HepG2 (cell line): ENCODE data around the gene TAAR5. TPM values are rescaled to one million over a fixed set of nuclear protein-coding genes. Genes with fewer than 3 reads are reported as not detected.

ENCODE experiments used
- ATAC-seq: fragments of 200-7000 bp; cut with Tn5 transposase; 3 replicates; pipeline ENCODE4 v1.9.1; 2020; ENCODE audit warnings: mild to moderate bottlenecking, moderate library complexity
- BruUV-seq: library from RNA; stranded (reverse); fragments of 400-500 nt; replicated peaks from 2 replicates; lab custom pipeline; 2021; lab: Mats Ljungman, UMichigan
- CTCF ChIA-PET: fragments of 300-600 bp; formaldehyde crosslinking; extraction: SDS; loops from one replicate; lab custom pipeline; 2021; ENCODE audit warnings: low total read pairs, inconsistent platforms, low intra/inter-chr PET ratio; lab: Yijun Ruan, JAX
- POLR2A ChIA-PET: fragments of 350-600 bp; sonication (Branson Sonifier 250); formaldehyde crosslinking; loops from one replicate; lab custom pipeline; 2020; ENCODE audit warnings: antibody characterized with exemption, inconsistent platforms; lab: Yijun Ruan, JAX
- DNase-seq: peaks from one replicate; pipeline ENCODE4 v3.0.0-alpha.2; 2015; ENCODE audit warnings: low spot score
- FAIRE-seq: peaks from 3 replicates; lab custom pipeline; 2011; peaks lifted over from hg19 to GRCh38; lab: Jason Lieb, UNC
- H2AFZ ChIP-seq: one replicate; pipeline ENCODE4 v1.6.1; 2011; ENCODE audit warnings: low read length, inconsistent platforms
- H3K27ac ChIP-seq: fragments of 300-600 bp; 3 replicates; pipeline ENCODE4 v1.8.0; 2011; ENCODE audit warnings: mixed run types, mild to moderate bottlenecking, mixed read lengths, low read length, inconsistent platforms; ENCODE audit not compliant: insufficient read depth; ENCODE audit errors: extremely low read length
- H3K27me3 ChIP-seq, 2 experiments: fragments of 200-600 bp in 1 of 2; 2 replicates in 1 of 2; 3 replicates in 1 of 2; pipeline versions ENCODE4 v1.6.0 to v1.8.0; 2011; ENCODE audit warnings: low read length in 2 of 2, mild to moderate bottlenecking in 2 of 2, moderate library complexity in 2 of 2, inconsistent platforms in 1 of 2; ENCODE audit not compliant: insufficient read depth in 2 of 2, control insufficient read depth in 1 of 2
- H3K36me3 ChIP-seq, 2 experiments: fragments of 200-600 bp in 1 of 2; replicated peaks in 1 of 2; 2 replicates in 1 of 2; 3 replicates in 1 of 2; pipeline versions ENCODE4 v1.5.1 to v1.8.0; 2011; ENCODE audit warnings: low read length in 2 of 2, inconsistent platforms in 1 of 2; ENCODE audit not compliant: insufficient read depth in 2 of 2, control insufficient read depth in 1 of 2
- H3K4me1 ChIP-seq: 2 replicates; pipeline ENCODE4 v1.5.1; 2012; ENCODE audit warnings: low read length, inconsistent platforms; ENCODE audit not compliant: insufficient read depth
- H3K4me2 ChIP-seq: 2 replicates; pipeline ENCODE4 v1.6.0; 2011; ENCODE audit warnings: low read depth, low read length, inconsistent platforms
- H3K4me3 ChIP-seq, 3 experiments: fragments of 200-600 bp in 1 of 3; sonication (generic), shearing (Covaris generic) in 1 of 3; replicated peaks in 1 of 3; 2 replicates each; pipeline ENCODE4 v1.5.1; 2011 to 2016; ENCODE audit warnings: low read length in 3 of 3, inconsistent platforms in 2 of 3, low read depth in 2 of 3, mild to moderate bottlenecking in 2 of 3, control low read depth in 1 of 3, mixed read lengths in 1 of 3; ENCODE audit not compliant: insufficient read depth in 1 of 3
- H3K79me2 ChIP-seq: one replicate; pipeline ENCODE4 v1.6.1; 2011; ENCODE audit warnings: low read length, inconsistent platforms; ENCODE audit not compliant: insufficient read depth
- H3K9ac ChIP-seq: 2 replicates; pipeline ENCODE4 v1.6.0; 2011; ENCODE audit warnings: mild to moderate bottlenecking, low read depth, low read length, inconsistent platforms; ENCODE audit not compliant: insufficient read depth
- H3K9me3 ChIP-seq: 2 replicates; pipeline ENCODE4 v1.5.1; 2012; ENCODE audit warnings: mild to moderate bottlenecking, low read length
- H4K20me1 ChIP-seq: 2 replicates; pipeline ENCODE4 v1.6.0; 2011; ENCODE audit warnings: inconsistent platforms, mild to moderate bottlenecking, low read length, moderate library complexity; ENCODE audit not compliant: insufficient read depth
- ARID2 ChIP-seq: sonication (generic); formaldehyde crosslinking; IDR thresholded peaks from 2 replicates; pipeline ENCODE4 v1.8.1; 2022; ENCODE audit warnings: mild to moderate bottlenecking, missing genetic modification reagents, borderline replicate concordance
- KAT2B ChIP-seq: fragments of 150-350 bp; IDR thresholded peaks from 2 replicates; pipeline ENCODE4 v1.6.1; 2014; ENCODE audit warnings: low read depth, low read length, borderline replicate concordance
- KMT2A ChIP-seq: sonication (generic); formaldehyde crosslinking; IDR thresholded peaks from 2 replicates; pipeline ENCODE4 v1.4.0; 2020; ENCODE audit warnings: missing genetic modification reagents
- MAFF ChIP-seq: IDR thresholded peaks from 2 replicates; pipeline ENCODE4 v1.6.1; 2011; ENCODE audit warnings: low read depth, low read length, improper control_type of control experiment
- MAFK ChIP-seq, 2 experiments: IDR thresholded peaks in 1 of 2; conservative IDR thresholded peaks in 1 of 2; 2 replicates each; pipeline ENCODE4 v1.6.1; 2011; ENCODE audit warnings: improper control_type of control experiment in 2 of 2, low read length in 2 of 2
- REXO4 ChIP-seq: sonication (generic); formaldehyde crosslinking; IDR thresholded peaks from 2 replicates; pipeline ENCODE4 v1.8.0; 2022; ENCODE audit warnings: missing genetic modification reagents, mild to moderate bottlenecking, borderline replicate concordance
- THAP11 ChIP-seq: IDR thresholded peaks from 2 replicates; pipeline ENCODE4 v1.6.1; 2016; ENCODE audit warnings: missing biosample characterization, missing genetic modification reagents
- ZNF17 ChIP-seq: sonication (generic); formaldehyde crosslinking; IDR thresholded peaks from 2 replicates; pipeline ENCODE4 v1.5.0; 2020; ENCODE audit warnings: mild to moderate bottlenecking, missing genetic modification reagents
- ZNF761 ChIP-seq: sonication (generic); formaldehyde crosslinking; conservative IDR thresholded peaks from 2 replicates; pipeline ENCODE4 v1.4.0; 2020; ENCODE audit warnings: mild to moderate bottlenecking, missing genetic modification reagents
- in situ Hi-C: cut with HindIII; loops from 2 replicates; pipeline ENCODE4 v1.10.0; 2017; ENCODE audit warnings: low pct_unique_long_range_greater_than_20kb; ENCODE audit not compliant: extremely low pct_ligation_motif_present
- intact Hi-C: fragments of 100-400 bp; cut with micrococcal nuclease; formaldehyde crosslinking; loops from one replicate; pipeline ENCODE4 v1.10.0; 2022; ENCODE audit not compliant: unreplicated experiment
- polyA plus RNA-seq, 8 experiments: library from polyadenylated mRNA; depleted of rRNA in 3 of 8; stranded (reverse) in 7 of 8; unstranded in 1 of 8; fragments of >200 nt; fragmentation: Illumina TruSeq in 4 of 8; extraction: Trizol in 4 of 8; gene quantifications; 2 replicates each; pipeline versions ENCODE4 v1.2.1 to v1.2.3, GENCODE V29; 2011 to 2016; ENCODE audit warnings: low read depth in 4 of 8, missing spikeins in 1 of 8, mixed read lengths in 1 of 8; ENCODE audit not compliant: insufficient read depth in 1 of 8
- small RNA-seq, 3 experiments: library from RNA; depleted of rRNA; stranded (forward); fragments of <200 nt; gene quantifications; one replicate each; pipeline ENCODE3, GENCODE V24; 2012; ENCODE audit warnings: low read depth in 2 of 3, low replicate concordance in 1 of 3; ENCODE audit not compliant: insufficient read length in 3 of 3, insufficient read depth in 2 of 3
- total RNA-seq, 5 experiments: library from RNA; depleted of rRNA; stranded (reverse); fragments of >200 nt; fragmentation: Illumina TruSeq; extraction: Trizol; gene quantifications; 2 replicates each; pipeline ENCODE4 v1.2.3, GENCODE V29; 2016; ENCODE audit warnings: low read depth in 1 of 5
- TF ChIP-seq, protein P1 (sequence below): sonication (generic); formaldehyde crosslinking; IDR thresholded peaks from 2 replicates; pipeline ENCODE4 v1.5.1; 2020; ENCODE audit warnings: missing genetic modification reagents, mild to moderate bottlenecking, borderline replicate concordance

TAAR5 gene
- total and polyA plus RNA-seq, 2 of the 13 experiments (the other 11 are each of a cell fraction or from before 2014, with no cell fraction given) = not detected

DNA sequence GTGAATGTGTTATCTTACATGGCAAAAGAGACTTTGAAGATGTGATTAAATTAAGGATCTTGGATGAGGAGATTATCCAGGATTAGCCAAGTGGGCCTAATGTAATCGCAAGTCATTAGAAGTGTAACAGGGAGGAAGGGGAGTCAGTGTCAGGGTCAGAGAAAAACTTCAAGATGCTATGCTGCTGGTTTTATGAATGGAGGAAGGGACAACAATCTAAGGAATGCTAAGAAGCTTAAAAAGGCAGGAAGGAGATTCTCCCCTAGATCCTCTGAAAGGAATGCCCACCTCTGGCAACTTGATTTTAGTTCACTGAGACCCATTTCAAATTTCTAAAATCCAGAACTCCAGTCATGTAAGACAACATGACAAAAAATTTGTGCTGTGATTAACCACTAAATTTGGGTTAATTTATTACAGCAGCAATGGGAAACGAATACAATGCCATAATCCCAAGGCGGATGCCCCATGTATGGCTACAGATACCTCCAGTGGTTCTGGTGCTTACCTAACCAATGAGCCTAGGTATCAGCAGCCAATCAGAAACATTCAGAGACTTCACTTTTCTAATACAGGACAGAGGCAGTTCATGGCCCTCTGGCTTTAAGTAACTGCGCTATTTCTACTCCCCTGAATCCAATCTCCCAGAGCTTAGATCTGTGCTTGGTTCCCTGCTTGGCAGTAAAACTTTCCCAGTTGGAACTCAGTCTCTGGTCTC is 40.6 kb downstream of the TAAR5 start (continued):
- TF ChIP-seq KAT2B (no peak), REXO4 (no peak)

DNA sequence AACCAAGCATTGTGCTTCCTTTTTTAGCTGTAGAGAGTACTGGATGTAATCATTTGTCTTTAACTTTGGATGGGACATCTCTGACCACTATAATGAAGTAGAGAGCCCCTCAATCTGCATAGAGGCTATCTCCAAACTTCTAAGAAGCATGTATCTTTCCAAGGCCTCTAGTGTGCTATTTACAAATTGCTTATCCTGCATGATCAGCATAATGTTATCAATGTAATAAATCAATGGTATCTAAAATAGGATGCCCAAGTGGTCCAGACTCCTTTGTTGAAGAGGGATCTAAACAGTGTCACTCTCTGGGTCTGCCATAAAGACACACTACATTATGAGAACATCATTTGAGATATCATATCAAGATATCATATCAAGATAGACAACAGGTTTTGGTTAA is 44.7 kb downstream of the TAAR5 start:
- FAIRE-seq = no peak
- Histone ChIP-seq H3K27ac (no peak overlapping the region), H3K4me3 (no peak overlapping the region), H3K27me3 (no peaks in the 10 kb centered on the region), H4K20me1 (no peaks in the 10 kb centered on the region), H3K9ac (no peak overlapping the region), H3K79me2 (no peaks in the 10 kb centered on the region), H3K4me1 (no peaks in the 10 kb centered on the region), H3K4me2 (no peak overlapping the region), H3K9me3 (no peaks in the 10 kb centered on the region), H2AFZ (no peak overlapping the region), H3K36me3 (no peaks in the 10 kb centered on the region)
- no peak for DNase-seq
- ChIA-PET POLR2A (no interaction called here), CTCF (no interaction called here)
- TF ChIP-seq MAFF = peak; percentile 44; the same call in 1 of the 2 replicates
- no peak for TF ChIP-seq KMT2A (CRISPR knock-in tag)
- no peak for TF ChIP-seq ZNF17
- peak; percentile 57 to 64 for TF ChIP-seq MAFK (conservative IDR thresholded peaks at IDR 0.05 in 1 of 2, IDR thresholded peaks at IDR 0.05 in 1 of 2; ENCODE audit: low read length in 2 of 2)
- TF ChIP-seq ARID2 = no peak
- TF ChIP-seq, protein P1, sequence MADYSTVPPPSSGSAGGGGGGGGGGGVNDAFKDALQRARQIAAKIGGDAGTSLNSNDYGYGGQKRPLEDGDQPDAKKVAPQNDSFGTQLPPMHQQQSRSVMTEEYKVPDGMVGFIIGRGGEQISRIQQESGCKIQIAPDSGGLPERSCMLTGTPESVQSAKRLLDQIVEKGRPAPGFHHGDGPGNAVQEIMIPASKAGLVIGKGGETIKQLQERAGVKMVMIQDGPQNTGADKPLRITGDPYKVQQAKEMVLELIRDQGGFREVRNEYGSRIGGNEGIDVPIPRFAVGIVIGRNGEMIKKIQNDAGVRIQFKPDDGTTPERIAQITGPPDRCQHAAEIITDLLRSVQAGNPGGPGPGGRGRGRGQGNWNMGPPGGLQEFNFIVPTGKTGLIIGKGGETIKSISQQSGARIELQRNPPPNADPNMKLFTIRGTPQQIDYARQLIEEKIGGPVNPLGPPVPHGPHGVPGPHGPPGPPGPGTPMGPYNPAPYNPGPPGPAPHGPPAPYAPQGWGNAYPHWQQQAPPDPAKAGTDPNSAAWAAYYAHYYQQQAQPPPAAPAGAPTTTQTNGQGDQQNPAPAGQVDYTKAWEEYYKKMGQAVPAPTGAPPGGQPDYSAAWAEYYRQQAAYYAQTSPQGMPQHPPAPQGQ (CRISPR knock-in tag) = no peak
- TF ChIP-seq THAP11 (CRISPR knock-in tag) = no peak
- no peak for TF ChIP-seq ZNF761 (CRISPR knock-in tag)
- intact Hi-C loops (no loop called here), in situ Hi-C loops (no loop called here)
- ATAC-seq = no peak
- no TSS peak for BruUV-seq

Small RNA genes within 50 kb of the gene (small RNA-seq; reads per million reads assigned to genes)
- 0 reads per million in 3 experiments for gene TAAR7P

Other genes with a start within 250 kb of the TAAR5 start
- gene MOXD1, start 188.3 kb downstream of the TAAR5 start, total RNA-seq (2016; rRNA removed; fragmentation: Illumina TruSeq; extraction: Trizol) = not detected in 2 replicates
- gene MOXD1, start 188.3 kb downstream of the TAAR5 start, polyA plus RNA-seq (2011; rRNA removed) = 0.03 TPM in 1 of 2 replicates, not detected in the other
- 34.7 and 40.6 TPM in 2 replicates for gene STX7, start 76.6 kb downstream of the TAAR5 start, total RNA-seq (2016; rRNA removed; fragmentation: Illumina TruSeq; extraction: Trizol)
- 25.1 and 28.0 TPM in 2 replicates for gene STX7, start 76.6 kb downstream of the TAAR5 start, polyA plus RNA-seq (2011; rRNA removed)
- gene TAAR9, start 51.5 kb downstream of the TAAR5 start, total RNA-seq (2016; rRNA removed; fragmentation: Illumina TruSeq; extraction: Trizol) = not detected in 2 replicates
- 0.07 TPM in 1 of 2 replicates, not detected in the other for gene TAAR9, start 51.5 kb downstream of the TAAR5 start, polyA plus RNA-seq (2011; rRNA removed)
- gene TAAR8, start 37.1 kb downstream of the TAAR5 start, total RNA-seq (2016; rRNA removed; fragmentation: Illumina TruSeq; extraction: Trizol) = not detected in 2 replicates
- gene TAAR8, start 37.1 kb downstream of the TAAR5 start, polyA plus RNA-seq (2011; rRNA removed) = 0.07 TPM in 1 of 2 replicates, not detected in the other
- gene TAAR6, start 19.4 kb downstream of the TAAR5 start, total RNA-seq (2016; rRNA removed; fragmentation: Illumina TruSeq; extraction: Trizol) = not detected in 2 replicates
- gene TAAR6, start 19.4 kb downstream of the TAAR5 start, polyA plus RNA-seq (2011; rRNA removed) = not detected in 2 replicates
- gene TAAR2, start 34.5 kb upstream of the TAAR5 start, total RNA-seq (2016; rRNA removed; fragmentation: Illumina TruSeq; extraction: Trizol) = not detected in 2 replicates
- not detected in 2 replicates for gene TAAR2, start 34.5 kb upstream of the TAAR5 start, polyA plus RNA-seq (2011; rRNA removed)
- gene TAAR1, start 69.4 kb upstream of the TAAR5 start, total RNA-seq (2016; rRNA removed; fragmentation: Illumina TruSeq; extraction: Trizol) = not detected in 2 replicates
- not detected in 2 replicates for gene TAAR1, start 69.4 kb upstream of the TAAR5 start, polyA plus RNA-seq (2011; rRNA removed)
- 0.41 and 0.62 TPM in 2 replicates for gene VNN1, start 124.3 kb upstream of the TAAR5 start, total RNA-seq (2016; rRNA removed; fragmentation: Illumina TruSeq; extraction: Trizol)
- gene VNN1, start 124.3 kb upstream of the TAAR5 start, polyA plus RNA-seq (2011; rRNA removed) = 4.0 and 11.7 TPM in 2 replicates
- 0.13 and 0.15 TPM in 2 replicates for gene VNN2, start 168.2 kb upstream of the TAAR5 start, total RNA-seq (2016; rRNA removed; fragmentation: Illumina TruSeq; extraction: Trizol)
- 0.09 and 0.30 TPM in 2 replicates for gene VNN2, start 168.2 kb upstream of the TAAR5 start, polyA plus RNA-seq (2011; rRNA removed)
- gene SLC18B1, start 208.9 kb upstream of the TAAR5 start, total RNA-seq (2016; rRNA removed; fragmentation: Illumina TruSeq; extraction: Trizol) = 9.1 and 13.8 TPM in 2 replicates
- gene SLC18B1, start 208.9 kb upstream of the TAAR5 start, polyA plus RNA-seq (2011; rRNA removed) = 9.8 and 11.4 TPM in 2 replicates
- 3,224 and 3,551 TPM in 2 replicates for gene RPS12, start 224.8 kb upstream of the TAAR5 start, total RNA-seq (2016; rRNA removed; fragmentation: Illumina TruSeq; extraction: Trizol)
- gene RPS12, start 224.8 kb upstream of the TAAR5 start, polyA plus RNA-seq (2011; rRNA removed) = 6,343 and 7,346 TPM in 2 replicates